GM18526 (cell line): ENCODE measurements around the gene CCDC88C.

ENCODE experiments used
- POLR2A ChIP-seq: IDR thresholded peaks from 3 replicates; pipeline ENCODE4 v1.6.1; 2011; ENCODE audit not compliant: insufficient read length; ENCODE audit errors: extremely low read depth

The CCDC88C gene

GRCh38 chr14:91284146-91284790 lies 133.4 kb downstream of the CCDC88C start:
- no peak for TF ChIP-seq POLR2A

- no peak for TF ChIP-seq POLR2A
Observed at GRCh38 chr14:91283666-91284065, 134.0 kb downstream of the CCDC88C start.

- TF ChIP-seq POLR2A: no peak
Observed at GRCh38 chr14:91282954-91283645, 134.5 kb downstream of the CCDC88C start.

GRCh38 chr14:91281346-91281745 lies 136.3 kb downstream of the CCDC88C start:
- TF ChIP-seq POLR2A: no peak

- no peak for TF ChIP-seq POLR2A
Observed at GRCh38 chr14:91280129-91280528, 137.5 kb downstream of the CCDC88C start.

- TF ChIP-seq POLR2A: no peak
Observed at GRCh38 chr14:91279354-91279753, 138.3 kb downstream of the CCDC88C start.

GRCh38 chr14:91278383-91278715 lies 139.3 kb downstream of the CCDC88C start:
- TF ChIP-seq POLR2A: no peak

GRCh38 chr14:91277546-91278382 lies 139.9 kb downstream of the CCDC88C start:
- TF ChIP-seq POLR2A: no peak

GRCh38 chr14:91274796-91275195 lies 142.8 kb downstream of the CCDC88C start:
- no peak for TF ChIP-seq POLR2A

- no peak for TF ChIP-seq POLR2A
Observed at GRCh38 chr14:91273885-91274273, 143.7 kb downstream of the CCDC88C start.

- TF ChIP-seq POLR2A: no peak
Observed at GRCh38 chr14:91273273-91273884, 144.2 kb downstream of the CCDC88C start.

- no peak for TF ChIP-seq POLR2A
Observed at GRCh38 chr14:91272341-91273272, 145.0 kb downstream of the CCDC88C start.

- TF ChIP-seq POLR2A: no peak
Observed at GRCh38 chr14:91271639-91272038, 146.0 kb downstream of the CCDC88C start.

- no peak for TF ChIP-seq POLR2A
Observed at GRCh38 chr14:91270619-91271018, 147.0 kb downstream of the CCDC88C start.

- no peak for TF ChIP-seq POLR2A
Observed at GRCh38 chr14:91270188-91270587, 147.4 kb downstream of the CCDC88C start.
